Measurements from ENCODE around the gene CENPE. TPM values are rescaled to one million over a fixed set of nuclear protein-coding genes. Genes with fewer than 3 reads are reported as not detected.

The CENPE gene
- total RNA-seq, 1 experiment from 2014 or later, result 38.1 TPM

GRCh38 chr4:103079621-103080020 is 118.5 kb downstream of the CENPE start:
- no peak overlapping the region for H3K56ac ChIP-seq (ENCODE audit: insufficient read length, low read depth, low read length)
- no peak for TF ChIP-seq CTCF (conservative IDR thresholded peaks at IDR 0.05)
- no peak overlapping the region for H3K4me3 Mint-ChIP-seq

More at GRCh38 chr4:103079621-103080020, 118.5 kb downstream of the CENPE start:
- H2AK5ac ChIP-seq (ENCODE audit: insufficient read length, low read length), result no peak overlapping the region
- H2BK20ac ChIP-seq (ENCODE audit: low read depth, low read length, poor library complexity, severe bottlenecking), result no peak overlapping the region
- H2BK12ac ChIP-seq (ENCODE audit: insufficient read length, low read depth, low read length), result no peak overlapping the region
- no peak overlapping the region for H2BK15ac ChIP-seq (ENCODE audit: low read depth, low read length)
- peaks cover 5% of the 10 kb centered on the region; the same call in 1 of the 2 replicates for H3K27me3 ChIP-seq (ENCODE audit: insufficient read depth, low read length)
- no peaks in the 10 kb centered on the region for H3K79me1 ChIP-seq (ENCODE audit: insufficient read depth, low read depth, low read length, poor library complexity, severe bottlenecking)
- H4K8ac ChIP-seq (replicated peaks; ENCODE audit: insufficient read length, low read depth, low read length), result no peak overlapping the region
- H3K79me2 ChIP-seq (ENCODE audit: insufficient read depth, low read length), result no peaks in the 10 kb centered on the region
- no peaks in the 10 kb centered on the region for H3K9me3 ChIP-seq (ENCODE audit: control insufficient read depth, low read depth, low read length)
- no CpG with 5 or more reads among the region's 1 CpG for WGBS (ENCODE audit: extremely low coverage, insufficient read length, low lambda C conversion rate)
- H2BK120ac ChIP-seq (ENCODE audit: low read depth, low read length, poor library complexity, severe bottlenecking), result no peak overlapping the region
- Mint-ChIP-seq H3K27me3 (ENCODE audit: low read depth) (peaks cover 26% of the 10 kb centered on the region), H3K4me1 (peaks cover 10 to 13% of the 10 kb centered on the region in 2 experiments), H3K27ac (no peak overlapping the region), H3K36me3 (ENCODE audit: insufficient read depth in 1 of 3, low read depth in 3 of 3) (peaks cover 0 to 11% (median 5%) of the 10 kb centered on the region in 3 experiments; a peak in 4 of 7 replicates), H3K9me3 (no peaks in the 10 kb centered on the region)
- H4K91ac ChIP-seq (ENCODE audit: insufficient read length, low read depth, low read length), result no peak overlapping the region
- H3K4ac ChIP-seq (ENCODE audit: low read depth, low read length), result no peak overlapping the region
- no peaks in the 10 kb centered on the region for H3K4me1 ChIP-seq (ENCODE audit: insufficient read depth, low read length)
- H4K5ac ChIP-seq (ENCODE audit: insufficient read length, low read depth, low read length), result no peak overlapping the region
- H3T11ph ChIP-seq (ENCODE audit: low read length), result no peak overlapping the region
- no peak overlapping the region for H3K14ac ChIP-seq (ENCODE audit: insufficient read depth, low read length)
- H3K9ac ChIP-seq (ENCODE audit: extremely low read depth, insufficient read length, low read length), result no peak overlapping the region
- no peaks in the 10 kb centered on the region for H4K20me1 ChIP-seq (ENCODE audit: control insufficient read depth, insufficient read depth, insufficient read length)
- no peak overlapping the region for H3K27ac ChIP-seq (ENCODE audit: insufficient read length, low read depth, low read length)
- H3K23me2 ChIP-seq (ENCODE audit: insufficient read length, low read depth, low read length, poor library complexity, severe bottlenecking), result peaks cover 7% of the 10 kb centered on the region
- H3K18ac ChIP-seq (ENCODE audit: insufficient read length, low read depth, low read length), result no peak overlapping the region
- DNase-seq, result no peak
- no peak overlapping the region for H2AFZ ChIP-seq (ENCODE audit: low read length)
- no peak overlapping the region for H3K4me2 ChIP-seq (ENCODE audit: insufficient read depth, insufficient read length, low read length)
- H3K23ac ChIP-seq (ENCODE audit: insufficient read length, low read depth, low read length), result no peak overlapping the region
- H2BK5ac ChIP-seq (ENCODE audit: insufficient read length, low read length), result no peak overlapping the region

Data from H9 (cell line).